K562 (cell line): ENCODE measurements around the gene GCNT2. TPM values are rescaled to one million over a fixed set of nuclear protein-coding genes. Genes with fewer than 3 reads are reported as not detected.

Experiments used
- BCOR ChIP-seq: fragments of 450-650 bp; IDR thresholded peaks from 2 replicates; pipeline ENCODE4 v1.6.1; 2016
- CBX8 ChIP-seq: fragments of 200-600 bp; sonication (generic); IDR thresholded peaks from 2 replicates; pipeline ENCODE4 v1.6.1; 2012; ENCODE audit warnings: borderline replicate concordance, mixed run types, low read depth, mild to moderate bottlenecking, moderate library complexity, mixed read lengths, low read length, control low read depth, inconsistent platforms; ENCODE audit not compliant: poor library complexity, severe bottlenecking; ENCODE audit errors: extremely low read depth
- ELF1 ChIP-seq: fragments of 200-800 bp; sonication (Bioruptor generic); IDR thresholded peaks from 2 replicates; pipeline ENCODE4 v1.6.1; 2016; ENCODE audit warnings: missing genetic modification characterization, missing compliant biosample characterization
- ETV5 ChIP-seq: sonication (generic); formaldehyde crosslinking; IDR thresholded peaks from 2 replicates; pipeline ENCODE4 v1.4.0; 2020; ENCODE audit warnings: low read depth, mild to moderate bottlenecking, missing genetic modification reagents
- FUS ChIP-seq: fragments of 200-400 bp; formaldehyde crosslinking; optimal IDR thresholded peaks from 2 replicates; pipeline ENCODE3; 2017; ENCODE audit warnings: low read depth, low read length
- HDAC3 ChIP-seq: fragments of 450-650 bp; IDR thresholded peaks from 2 replicates; pipeline ENCODE4 v1.6.1; 2018; ENCODE audit warnings: borderline replicate concordance, mild to moderate bottlenecking, moderate library complexity; ENCODE audit not compliant: partially characterized antibody
- KAT7 ChIP-seq: sonication (generic); formaldehyde crosslinking; IDR thresholded peaks from 2 replicates; pipeline ENCODE4 v1.8.0; 2022; ENCODE audit warnings: missing genetic modification reagents, mild to moderate bottlenecking, borderline replicate concordance
- L3MBTL2 ChIP-seq: fragments of 450-650 bp; IDR thresholded peaks from 2 replicates; pipeline ENCODE4 v1.6.1; 2016; ENCODE audit warnings: mild to moderate bottlenecking, moderate library complexity
- NRF1 ChIP-seq, 2 experiments: fragments of 450-650 bp; IDR thresholded peaks in 1 of 2; conservative IDR thresholded peaks in 1 of 2; 2 replicates each; pipeline ENCODE4 v1.6.1; 2014; ENCODE audit warnings: mild to moderate bottlenecking in 2 of 2
- NUFIP1 ChIP-seq: fragments of 450-650 bp; IDR thresholded peaks from 2 replicates; pipeline ENCODE4 v1.6.1; 2018; ENCODE audit not compliant: partially characterized antibody
- SNIP1 ChIP-seq: fragments of 450-650 bp; IDR thresholded peaks from 2 replicates; pipeline ENCODE4 v1.7.1; 2017; ENCODE audit warnings: low read depth, mild to moderate bottlenecking
- ZBTB7A ChIP-seq: IDR thresholded peaks from 2 replicates; pipeline ENCODE4 v1.6.1; 2011; ENCODE audit warnings: low read depth, mild to moderate bottlenecking, low read length, moderate library complexity, borderline replicate concordance; ENCODE audit not compliant: control insufficient read depth
- ZNF282 ChIP-seq: sonication (generic); formaldehyde crosslinking; IDR thresholded peaks from 2 replicates; pipeline ENCODE4 v1.8.1; 2023; ENCODE audit warnings: missing genetic modification reagents
- ZNF644 ChIP-seq: fragments of 200-800 bp; sonication (Bioruptor generic); IDR thresholded peaks from 2 replicates; pipeline ENCODE4 v1.6.1; 2016; ENCODE audit warnings: low read depth, missing genetic modification characterization, missing compliant biosample characterization
- polyA plus RNA-seq, 8 experiments: library from polyadenylated mRNA; depleted of rRNA in 4 of 8; stranded (reverse) in 5 of 8; unstranded in 3 of 8; fragments of >200 nt; fragmentation: Nextera tagmentation in 2 of 8; fragmentation: Illumina TruSeq in 1 of 8; extraction: Ambion mirVana in 2 of 8; extraction: Trizol in 1 of 8; gene quantifications; 2 replicates each; pipeline versions ENCODE4 v1.2.1 to v1.2.3, GENCODE V29; 2011 to 2014; ENCODE audit warnings: inconsistent platforms in 1 of 8, missing spikeins in 1 of 8
- total RNA-seq, 7 experiments: library from RNA; depleted of rRNA in 6 of 7; stranded (reverse); fragments of >200 nt in 6 of 7; fragmentation: Illumina TruSeq in 2 of 7; extraction: Trizol in 2 of 7; gene quantifications; 2 replicates each; pipeline versions ENCODE4 v1.2.1 to v1.2.3, GENCODE V29; 2011 to 2021; ENCODE audit warnings: low replicate concordance in 1 of 7
- TF ChIP-seq, protein P1 (sequence below), 2 experiments: fragments of 450-650 bp; formaldehyde crosslinking in 1 of 2; IDR thresholded peaks; 2 replicates each; pipeline versions ENCODE4 v1.4.0 to v1.6.1; 2014 to 2020; ENCODE audit warnings: mild to moderate bottlenecking in 2 of 2, borderline replicate concordance in 1 of 2, low read depth in 1 of 2
- TF ChIP-seq, protein P2 (sequence below): conservative IDR thresholded peaks from 2 replicates; pipeline ENCODE4 v1.6.1; 2011; ENCODE audit warnings: low read depth, mild to moderate bottlenecking, low read length; ENCODE audit not compliant: control insufficient read depth

The GCNT2 gene
- total and polyA plus RNA-seq, 9 of the 15 experiments (the other 6 are each of a cell fraction or from before 2014, with no cell fraction given) = 0.78 to 2.6 (median 1.6) TPM

DNA sequence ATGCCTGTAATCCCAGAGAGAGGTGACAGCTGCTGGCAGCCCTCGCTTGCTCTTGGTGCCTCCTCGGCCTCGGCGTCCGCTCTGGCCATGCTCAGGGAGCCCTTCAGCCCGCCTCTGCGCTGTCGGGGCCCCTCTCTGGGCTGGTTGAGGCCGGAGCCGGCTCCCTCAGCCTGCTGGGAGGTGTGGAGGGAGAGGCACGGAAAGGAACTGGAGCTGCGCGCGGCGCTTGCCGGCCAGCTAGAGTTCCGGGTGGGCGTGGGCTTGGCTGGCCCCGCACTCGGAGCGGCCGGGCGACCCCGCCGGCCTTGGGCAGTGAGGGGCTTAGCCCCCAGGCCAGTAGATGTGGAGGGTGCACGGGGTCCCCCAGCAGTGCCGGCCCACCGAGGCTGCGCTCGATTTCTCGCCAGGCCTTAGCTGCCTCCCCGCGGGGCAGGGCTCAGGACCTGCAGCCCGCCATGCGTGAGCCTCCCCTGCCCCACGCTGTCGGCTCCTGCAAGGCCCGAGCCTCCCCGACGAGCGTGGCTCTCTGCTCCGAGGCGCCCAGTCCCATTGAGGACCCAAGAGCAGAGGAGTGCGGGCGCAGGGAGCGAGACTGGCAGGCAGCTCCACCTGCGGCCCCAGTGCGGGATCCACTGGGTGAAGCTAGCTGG lies 138.7 kb downstream of the GCNT2 start (continued):
- no peak for TF ChIP-seq CBX8
- TF ChIP-seq, protein P1, sequence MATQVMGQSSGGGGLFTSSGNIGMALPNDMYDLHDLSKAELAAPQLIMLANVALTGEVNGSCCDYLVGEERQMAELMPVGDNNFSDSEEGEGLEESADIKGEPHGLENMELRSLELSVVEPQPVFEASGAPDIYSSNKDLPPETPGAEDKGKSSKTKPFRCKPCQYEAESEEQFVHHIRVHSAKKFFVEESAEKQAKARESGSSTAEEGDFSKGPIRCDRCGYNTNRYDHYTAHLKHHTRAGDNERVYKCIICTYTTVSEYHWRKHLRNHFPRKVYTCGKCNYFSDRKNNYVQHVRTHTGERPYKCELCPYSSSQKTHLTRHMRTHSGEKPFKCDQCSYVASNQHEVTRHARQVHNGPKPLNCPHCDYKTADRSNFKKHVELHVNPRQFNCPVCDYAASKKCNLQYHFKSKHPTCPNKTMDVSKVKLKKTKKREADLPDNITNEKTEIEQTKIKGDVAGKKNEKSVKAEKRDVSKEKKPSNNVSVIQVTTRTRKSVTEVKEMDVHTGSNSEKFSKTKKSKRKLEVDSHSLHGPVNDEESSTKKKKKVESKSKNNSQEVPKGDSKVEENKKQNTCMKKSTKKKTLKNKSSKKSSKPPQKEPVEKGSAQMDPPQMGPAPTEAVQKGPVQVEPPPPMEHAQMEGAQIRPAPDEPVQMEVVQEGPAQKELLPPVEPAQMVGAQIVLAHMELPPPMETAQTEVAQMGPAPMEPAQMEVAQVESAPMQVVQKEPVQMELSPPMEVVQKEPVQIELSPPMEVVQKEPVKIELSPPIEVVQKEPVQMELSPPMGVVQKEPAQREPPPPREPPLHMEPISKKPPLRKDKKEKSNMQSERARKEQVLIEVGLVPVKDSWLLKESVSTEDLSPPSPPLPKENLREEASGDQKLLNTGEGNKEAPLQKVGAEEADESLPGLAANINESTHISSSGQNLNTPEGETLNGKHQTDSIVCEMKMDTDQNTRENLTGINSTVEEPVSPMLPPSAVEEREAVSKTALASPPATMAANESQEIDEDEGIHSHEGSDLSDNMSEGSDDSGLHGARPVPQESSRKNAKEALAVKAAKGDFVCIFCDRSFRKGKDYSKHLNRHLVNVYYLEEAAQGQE (IDR thresholded peaks at IDR 0.05; ENCODE audit: borderline replicate concordance) = peak; percentile 27; the same call in 1 of the 2 replicates
- TF ChIP-seq, protein P1 (CRISPR knock-in tag; IDR thresholded peaks at IDR 0.05; ENCODE audit: low read depth) = no peak
- peak; percentile 64 to 69 for TF ChIP-seq NRF1 (conservative IDR thresholded peaks at IDR 0.05 in 1 of 2, IDR thresholded peaks at IDR 0.05 in 1 of 2)
- no peak for TF ChIP-seq SNIP1
- no peak for TF ChIP-seq FUS
- peak; percentile 22; the same call in 1 of the 2 replicates for TF ChIP-seq L3MBTL2
- TF ChIP-seq ZNF282 (CRISPR knock-in tag) = peak; percentile 47; the same call in 1 of the 2 replicates
- no peak for TF ChIP-seq ZNF644 (tag)
- no peak for TF ChIP-seq HDAC3
- TF ChIP-seq, protein P2, sequence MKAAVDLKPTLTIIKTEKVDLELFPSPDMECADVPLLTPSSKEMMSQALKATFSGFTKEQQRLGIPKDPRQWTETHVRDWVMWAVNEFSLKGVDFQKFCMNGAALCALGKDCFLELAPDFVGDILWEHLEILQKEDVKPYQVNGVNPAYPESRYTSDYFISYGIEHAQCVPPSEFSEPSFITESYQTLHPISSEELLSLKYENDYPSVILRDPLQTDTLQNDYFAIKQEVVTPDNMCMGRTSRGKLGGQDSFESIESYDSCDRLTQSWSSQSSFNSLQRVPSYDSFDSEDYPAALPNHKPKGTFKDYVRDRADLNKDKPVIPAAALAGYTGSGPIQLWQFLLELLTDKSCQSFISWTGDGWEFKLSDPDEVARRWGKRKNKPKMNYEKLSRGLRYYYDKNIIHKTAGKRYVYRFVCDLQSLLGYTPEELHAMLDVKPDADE = no peak
- TF ChIP-seq BCOR = no peak
- no peak for TF ChIP-seq ETV5 (CRISPR knock-in tag)
- TF ChIP-seq KAT7 (CRISPR knock-in tag) = 0 out of 2 replicates have a peak, but pooled peaks have one; percentile 35
- TF ChIP-seq ZBTB7A = peak; percentile 49; the same call in 1 of the 2 replicates
- TF ChIP-seq ELF1 = no peak
- TF ChIP-seq NUFIP1 = no peak
